Measurements from ENCODE around the gene CPNE5. TPM values are rescaled to one million over a fixed set of nuclear protein-coding genes. Genes with fewer than 3 reads are reported as not detected.

CPNE5 gene
- total and polyA plus RNA-seq, 12 donors, result 0.26 to 3.5 (median 1.1) TPM; not detected in 1

- Histone ChIP-seq H3K4me1 (replicated peaks in 1 of 2) (no peaks in the 10 kb centered on the region), H3K27me3 (peaks cover 6% of the 10 kb centered on the region), H3K27ac (no peak overlapping the region), H3K36me3 (replicated peaks in 1 of 2) (no peaks in the 10 kb centered on the region), H3K4me3 (no peak overlapping the region), H3K9me3 (replicated peaks in 1 of 3) (no peaks in the 10 kb centered on the region)
- intact Hi-C loops (cut with DNase I), result no loop called here
- TF ChIP-seq POLR2A (IDR thresholded peaks at IDR 0.05) (no peak), CTCF (IDR thresholded peaks at IDR 0.05) (no peak)
- 75 to 85% (median 82%) methylated on average over 4 to 8 of the region's 8 CpGs for WGBS, 4 donors
- DNase-seq, result no peak
Measured at GRCh38 chr6:36781669-36782068, 57.6 kb downstream of the CPNE5 start.

- no peak for TF ChIP-seq POLR2A (IDR thresholded peaks at IDR 0.05)
- WGBS, 4 donors, result 64 to 72% (median 67%) methylated on average over 10 to 11 of the region's 11 CpGs
- Histone ChIP-seq H3K27me3 (peaks cover 6% of the 10 kb centered on the region), H3K36me3 (replicated peaks in 1 of 2) (no peaks in the 10 kb centered on the region), H3K4me3 (no peak overlapping the region), H3K4me1 (replicated peaks in 1 of 2) (no peaks in the 10 kb centered on the region), H3K27ac (no peak overlapping the region), H3K9me3 (replicated peaks in 1 of 3) (no peaks in the 10 kb centered on the region)
- intact Hi-C loops (cut with DNase I), result no loop called here
- DNase-seq, result no peak
Measured at GRCh38 chr6:36780442-36781177, 58.6 kb downstream of the CPNE5 start.

DNA sequence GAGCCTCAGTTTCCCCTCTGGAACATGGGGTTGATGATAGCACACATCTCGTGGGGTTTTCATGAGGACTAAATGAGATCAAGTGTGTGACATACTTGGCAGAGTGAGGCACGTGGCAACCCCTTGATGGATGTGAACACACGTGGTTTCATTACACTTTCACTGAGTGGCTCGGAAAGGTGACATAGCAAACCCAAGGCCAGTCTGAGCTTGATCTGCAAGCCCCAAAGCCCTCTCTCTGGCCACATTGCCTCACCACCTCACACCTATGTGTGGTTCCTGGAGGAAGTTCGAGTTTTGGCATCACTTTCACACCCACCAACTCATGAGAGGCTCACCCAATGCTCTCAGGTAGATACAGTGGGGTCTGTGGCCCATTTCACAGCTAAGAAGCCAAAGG is 60.0 kb downstream of the CPNE5 start:
- TF ChIP-seq POLR2A (IDR thresholded peaks at IDR 0.05), result no peak
- no peak for TF ChIP-seq CTCF (IDR thresholded peaks at IDR 0.05)
- no peaks in the 10 kb centered on the region for H3K36me3 ChIP-seq (replicated peaks in 1 of 2)
- 59 to 91% (median 79%) methylated on average over 3 to 5 of the region's 5 CpGs for WGBS, 4 donors
- H3K4me1 ChIP-seq (replicated peaks in 1 of 2), result no peaks in the 10 kb centered on the region
- H3K4me3 ChIP-seq, result no peak overlapping the region
- no peaks in the 10 kb centered on the region for H3K9me3 ChIP-seq (replicated peaks in 1 of 3)
- H3K27ac ChIP-seq, result no peak overlapping the region
- peaks cover 6% of the 10 kb centered on the region for H3K27me3 ChIP-seq
- no peak for DNase-seq
- intact Hi-C loops (cut with DNase I), result loop anchor here in 1 of 2 donors (10.0 kb wide), 1 partner anchor 416 kb away; no protein-coding TSS in a partner anchor

GRCh38 chr6:36777801-36778200 is 61.4 kb downstream of the CPNE5 start:
- Histone ChIP-seq H3K27ac (no peak overlapping the region), H3K9me3 (replicated peaks in 1 of 3) (no peaks in the 10 kb centered on the region), H3K36me3 (replicated peaks in 1 of 2) (no peaks in the 10 kb centered on the region), H3K4me3 (no peak overlapping the region), H3K4me1 (replicated peaks in 1 of 2) (no peaks in the 10 kb centered on the region), H3K27me3 (peaks cover 6% of the 10 kb centered on the region)
- intact Hi-C loops (cut with DNase I), result loop anchor here in 1 of 2 donors (10.0 kb wide), 1 partner anchor 417 kb away; no protein-coding TSS in a partner anchor
- 53 to 62% (median 57%) methylated on average over 5 of the region's 5 CpGs for WGBS, 4 donors
- TF ChIP-seq POLR2A (IDR thresholded peaks at IDR 0.05) (no peak), CTCF (IDR thresholded peaks at IDR 0.05) (no peak)
- DNase-seq, result no peak

- intact Hi-C loops (cut with DNase I), result loop anchor here in 1 of 2 donors (10.0 kb wide), 1 partner anchor 419 kb away; no protein-coding TSS in a partner anchor
- DNase-seq, result no peak
- H3K27me3 ChIP-seq, result peaks cover 6% of the 10 kb centered on the region
- WGBS, 4 donors, result 74 to 82% (median 76%) methylated on average over 5 of the region's 5 CpGs
- H3K4me1 ChIP-seq (replicated peaks in 1 of 2), result no peaks in the 10 kb centered on the region
- no peak overlapping the region for H3K27ac ChIP-seq
- no peak overlapping the region for H3K4me3 ChIP-seq
- H3K36me3 ChIP-seq (replicated peaks in 1 of 2), result no peaks in the 10 kb centered on the region
- no peaks in the 10 kb centered on the region for H3K9me3 ChIP-seq (replicated peaks in 1 of 3)
- TF ChIP-seq CTCF (IDR thresholded peaks at IDR 0.05) (no peak), POLR2A (IDR thresholded peaks at IDR 0.05) (no peak)
Measured at GRCh38 chr6:36776167-36776566, 63.1 kb downstream of the CPNE5 start.

All from adrenal gland (tissue), 12 donors.